ENCODE measurements around the gene WDFY4. TPM values are rescaled to one million over a fixed set of nuclear protein-coding genes. Genes with fewer than 3 reads are reported as not detected.
A peak's percentile ranks its signal among the peaks of the same experiment; 100 is the strongest.

WDFY4 gene
- total RNA-seq, 6 donors from 2014 or later: 10.1 to 48.9 (median 32.1) TPM

DNA sequence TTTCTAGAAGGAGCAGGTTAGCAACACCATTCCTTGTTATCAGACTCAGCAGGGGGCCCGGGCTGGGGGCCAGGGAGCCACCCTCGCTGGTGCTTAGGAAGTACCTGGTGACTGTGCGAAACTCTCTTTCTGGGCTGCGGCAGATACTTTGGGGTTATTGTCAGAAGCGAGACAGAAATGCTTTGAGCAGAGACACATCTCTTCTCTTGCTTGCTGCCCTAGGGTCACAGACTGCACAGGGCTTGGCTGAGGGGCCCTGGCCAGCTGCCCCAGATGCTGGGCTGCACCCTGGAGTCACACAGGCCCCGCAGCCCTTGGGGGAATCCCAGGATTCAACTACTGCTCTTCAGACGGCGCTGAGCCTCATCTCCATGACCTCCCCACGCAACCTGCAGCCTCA is 91.9 kb downstream of the WDFY4 start:
- DNase-seq: peak in 1 of 2 donors; percentile 55
- ATAC-seq (ENCODE audit: low FRiP score in 2 of 2): no peak
- Histone ChIP-seq H3K9me3 (no peaks in the 10 kb centered on the region), H3K4me1 (no peaks in the 10 kb centered on the region), H3K4me3 (no peak overlapping the region), H3K27ac (no peak overlapping the region), H3K27me3 (no peaks in the 10 kb centered on the region), H3K36me3 (no peaks in the 10 kb centered on the region)
- TF ChIP-seq POLR2A (IDR thresholded peaks at IDR 0.05) (no peak), POLR2AphosphoS5 (IDR thresholded peaks at IDR 0.05) (no peak), CTCF (IDR thresholded peaks at IDR 0.05) (no peak), EP300 (IDR thresholded peaks at IDR 0.05) (no peak)
- 70 to 82% methylated on average over 7 to 9 of the region's 9 CpGs for WGBS, 2 donors

- no peaks in the 10 kb centered on the region for H3K4me1 ChIP-seq
- no peak for DNase-seq
- 81 to 88% methylated on average over 3 of the region's 3 CpGs for WGBS, 2 donors
- H3K9me3 ChIP-seq: no peaks in the 10 kb centered on the region
- ATAC-seq (ENCODE audit: low FRiP score in 2 of 2): no peak
- H3K27me3 ChIP-seq: no peaks in the 10 kb centered on the region
- no peaks in the 10 kb centered on the region for H3K36me3 ChIP-seq
- H3K27ac ChIP-seq: no peak overlapping the region
- TF ChIP-seq POLR2AphosphoS5 (IDR thresholded peaks at IDR 0.05): no peak
- no peak for TF ChIP-seq EP300 (IDR thresholded peaks at IDR 0.05)
- TF ChIP-seq CTCF (IDR thresholded peaks at IDR 0.05): no peak
- no peak for TF ChIP-seq POLR2A (IDR thresholded peaks at IDR 0.05)
- no peak overlapping the region for H3K4me3 ChIP-seq
Measured at GRCh38 chr10:48777110-48777509, 92.4 kb downstream of the WDFY4 start.

DNA sequence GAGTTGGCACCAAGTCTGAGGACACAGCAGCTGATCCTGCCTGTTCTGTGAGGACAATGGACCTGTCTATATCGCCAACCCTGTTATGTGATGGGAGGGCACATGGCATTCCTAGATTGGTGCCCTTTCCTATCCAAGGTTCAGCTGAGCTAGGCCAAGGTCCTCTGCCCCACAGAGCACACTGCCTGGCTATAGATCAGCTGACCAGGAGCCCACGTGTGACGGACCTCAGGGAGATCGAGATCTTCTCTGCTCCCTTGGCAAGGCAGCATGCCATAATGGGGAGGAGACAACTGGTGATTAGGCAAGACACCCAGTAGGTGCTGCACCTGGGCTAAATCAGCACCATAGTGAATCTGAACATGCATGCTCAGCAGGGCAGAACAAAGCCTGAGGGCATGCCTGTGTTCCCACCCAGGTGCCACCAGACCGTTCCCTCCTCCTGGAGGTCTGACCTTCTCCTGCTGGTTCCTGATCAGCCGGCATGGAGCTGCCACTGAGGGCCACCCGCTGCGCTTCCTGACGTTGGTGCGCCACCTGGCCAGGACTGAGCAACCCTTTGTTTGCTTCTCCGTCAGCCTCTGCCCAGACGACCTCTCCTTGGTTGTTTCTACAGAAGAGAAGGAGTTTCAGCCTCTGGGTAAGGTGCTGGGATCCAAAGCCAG is 93.7 kb downstream of the WDFY4 start:
- WGBS, 2 donors: 91 to 99% methylated on average over 8 to 12 of the region's 12 CpGs
- ATAC-seq (ENCODE audit: low FRiP score in 2 of 2): no peak
- H3K36me3 ChIP-seq: no peaks in the 10 kb centered on the region
- no peaks in the 10 kb centered on the region for H3K9me3 ChIP-seq
- peak in 1 of 2 donors; percentile 38 for DNase-seq
- TF ChIP-seq CTCF (IDR thresholded peaks at IDR 0.05) (no peak), EP300 (IDR thresholded peaks at IDR 0.05) (no peak), POLR2AphosphoS5 (IDR thresholded peaks at IDR 0.05) (no peak), POLR2A (IDR thresholded peaks at IDR 0.05) (no peak)
- no peaks in the 10 kb centered on the region for H3K27me3 ChIP-seq
- no peak overlapping the region for H3K4me3 ChIP-seq
- no peaks in the 10 kb centered on the region for H3K4me1 ChIP-seq
- no peak overlapping the region for H3K27ac ChIP-seq

GRCh38 chr10:48779077-48779476 is 94.4 kb downstream of the WDFY4 start:
- no peak overlapping the region for H3K4me3 ChIP-seq
- TF ChIP-seq CTCF (IDR thresholded peaks at IDR 0.05) (no peak), POLR2A (IDR thresholded peaks at IDR 0.05) (no peak), EP300 (IDR thresholded peaks at IDR 0.05) (no peak), POLR2AphosphoS5 (IDR thresholded peaks at IDR 0.05) (no peak)
- no peaks in the 10 kb centered on the region for H3K36me3 ChIP-seq
- WGBS, 2 donors: 83 to 93% methylated on average over 3 to 5 of the region's 5 CpGs
- no peaks in the 10 kb centered on the region for H3K4me1 ChIP-seq
- DNase-seq: no peak
- no peaks in the 10 kb centered on the region for H3K9me3 ChIP-seq
- no peak overlapping the region for H3K27ac ChIP-seq
- no peaks in the 10 kb centered on the region for H3K27me3 ChIP-seq
- ATAC-seq (ENCODE audit: low FRiP score in 2 of 2): no peak

DNA sequence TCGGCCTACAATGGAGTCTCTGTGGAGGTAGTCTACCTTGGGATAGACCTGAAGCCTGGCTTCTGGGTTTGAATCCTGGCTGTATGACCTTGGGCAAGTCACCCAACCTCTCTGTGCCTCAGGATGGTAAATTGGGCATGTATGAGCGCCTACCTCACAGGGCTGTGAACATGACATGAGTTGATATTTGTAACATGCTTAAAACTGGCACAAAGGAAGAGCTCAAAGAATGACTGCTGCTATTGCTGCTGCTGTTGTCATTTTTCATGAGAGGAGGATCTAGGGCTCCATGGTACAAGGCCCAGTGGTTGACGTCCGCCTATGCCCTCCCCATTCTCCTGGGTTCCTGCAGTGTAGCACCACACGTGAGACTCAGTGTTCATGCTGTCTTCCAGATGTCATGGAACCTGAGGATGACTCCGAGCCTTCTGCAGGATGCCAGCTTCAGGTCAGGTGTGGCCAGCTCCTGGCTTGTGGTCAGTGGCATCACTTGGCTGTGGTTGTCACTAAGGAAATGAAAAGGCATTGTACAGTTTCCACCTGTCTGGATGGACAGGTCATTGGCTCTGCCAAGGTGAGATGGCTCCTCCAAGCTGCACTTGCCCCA is 95.0 kb downstream of the WDFY4 start:
- Histone ChIP-seq H3K36me3 (no peaks in the 10 kb centered on the region), H3K4me1 (no peaks in the 10 kb centered on the region), H3K27me3 (no peaks in the 10 kb centered on the region), H3K9me3 (no peaks in the 10 kb centered on the region), H3K4me3 (no peak overlapping the region), H3K27ac (no peak overlapping the region)
- ATAC-seq (ENCODE audit: low FRiP score in 2 of 2) (no peak), DNase-seq (no peak)
- TF ChIP-seq CTCF (IDR thresholded peaks at IDR 0.05) (no peak), EP300 (IDR thresholded peaks at IDR 0.05) (no peak), POLR2A (IDR thresholded peaks at IDR 0.05) (no peak), POLR2AphosphoS5 (IDR thresholded peaks at IDR 0.05) (no peak)
- WGBS, 2 donors: 89 to 94% methylated on average over 6 of the region's 6 CpGs
